ENCODE data around the gene DCAF8.

Gene DCAF8

DNA sequence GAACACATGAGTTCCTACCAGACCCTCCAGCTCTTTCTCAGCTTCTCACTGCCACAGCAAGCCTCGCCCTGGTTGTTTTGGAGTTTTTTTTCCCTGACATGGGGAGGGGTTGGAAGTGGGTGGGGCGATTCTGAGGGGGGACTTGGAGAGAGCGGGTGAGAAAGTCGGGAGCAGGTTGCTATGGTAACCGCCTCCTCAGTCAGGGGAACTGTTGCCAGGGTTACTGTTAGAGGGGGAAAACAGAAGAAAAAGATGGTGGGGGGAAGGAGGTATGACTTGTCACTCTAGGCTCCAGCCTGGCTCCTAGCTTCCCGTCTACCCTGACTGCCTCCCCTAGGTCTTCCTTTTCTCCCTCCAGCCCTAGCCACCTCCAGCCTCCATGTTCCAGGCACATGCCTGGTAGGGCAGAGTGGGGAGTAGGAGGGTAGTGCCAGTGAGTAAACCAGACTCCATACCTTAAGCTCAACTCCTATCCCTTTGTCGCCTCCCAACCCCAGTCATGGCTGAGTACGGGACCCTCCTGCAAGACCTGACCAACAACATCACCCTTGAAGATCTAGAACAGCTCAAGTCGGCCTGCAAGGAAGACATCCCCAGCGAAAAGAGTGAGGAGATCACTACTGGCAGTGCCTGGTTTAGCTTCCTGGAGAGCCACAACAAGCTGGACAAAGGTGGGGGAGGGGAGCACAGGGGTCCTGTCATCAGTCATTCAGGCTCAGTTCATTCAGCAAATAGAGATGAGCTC lies 51.1 kb downstream of the DCAF8 start:
- H3K4me1 ChIP-seq (ENCODE audit: control insufficient read depth, insufficient read depth, low read length), result peaks cover 8% of the 10 kb centered on the region
- H3K4me3 ChIP-seq (ENCODE audit: low read length), result no peak overlapping the region
- H3K9me3 ChIP-seq (ENCODE audit: control insufficient read depth, insufficient read depth, low read length), result no peaks in the 10 kb centered on the region
- DNase-seq (ENCODE audit: low read depth, low spot score), result no peak
- no peak overlapping the region for H3K27ac ChIP-seq (ENCODE audit: low read length)
- peaks cover 17% of the 10 kb centered on the region for H3K36me3 ChIP-seq (ENCODE audit: control insufficient read depth, insufficient read depth, low read length)
- no CpG with 5 or more reads among the region's 10 CpGs for WGBS (ENCODE audit: insufficient coverage, insufficient read length)
- no peaks in the 10 kb centered on the region for H3K27me3 ChIP-seq (ENCODE audit: control insufficient read depth, insufficient read depth, low read length)

DNA sequence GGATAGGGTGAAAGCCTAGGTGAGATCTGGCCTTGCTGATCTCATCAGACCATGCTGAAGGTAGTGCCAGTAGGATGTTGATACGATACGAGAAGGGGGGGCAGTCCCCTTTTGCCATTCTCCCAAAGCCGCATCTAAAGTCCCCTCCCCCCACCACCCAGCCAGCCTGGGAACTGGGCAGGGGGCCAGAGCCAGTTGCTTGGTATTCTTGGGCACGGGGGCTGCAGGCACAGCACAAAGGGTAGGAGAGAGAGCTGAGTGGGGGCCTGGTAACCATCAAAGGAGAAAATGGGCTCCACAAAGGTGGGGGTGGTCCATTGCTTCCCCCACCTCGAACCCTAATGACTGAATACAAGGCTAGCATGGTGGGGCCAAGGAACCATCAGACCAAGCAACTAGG lies 51.8 kb downstream of the DCAF8 start:
- no peak for DNase-seq (ENCODE audit: low read depth, low spot score)
- Histone ChIP-seq H3K4me1 (ENCODE audit: control insufficient read depth, insufficient read depth, low read length) (peaks cover 8% of the 10 kb centered on the region), H3K9me3 (ENCODE audit: control insufficient read depth, insufficient read depth, low read length) (no peaks in the 10 kb centered on the region), H3K27me3 (ENCODE audit: control insufficient read depth, insufficient read depth, low read length) (no peaks in the 10 kb centered on the region), H3K36me3 (ENCODE audit: control insufficient read depth, insufficient read depth, low read length) (peaks cover 14% of the 10 kb centered on the region), H3K27ac (ENCODE audit: low read length) (no peak overlapping the region), H3K4me3 (ENCODE audit: low read length) (no peak overlapping the region)
- no CpG with 5 or more reads among the region's 5 CpGs for WGBS (ENCODE audit: insufficient coverage, insufficient read length)

DNA sequence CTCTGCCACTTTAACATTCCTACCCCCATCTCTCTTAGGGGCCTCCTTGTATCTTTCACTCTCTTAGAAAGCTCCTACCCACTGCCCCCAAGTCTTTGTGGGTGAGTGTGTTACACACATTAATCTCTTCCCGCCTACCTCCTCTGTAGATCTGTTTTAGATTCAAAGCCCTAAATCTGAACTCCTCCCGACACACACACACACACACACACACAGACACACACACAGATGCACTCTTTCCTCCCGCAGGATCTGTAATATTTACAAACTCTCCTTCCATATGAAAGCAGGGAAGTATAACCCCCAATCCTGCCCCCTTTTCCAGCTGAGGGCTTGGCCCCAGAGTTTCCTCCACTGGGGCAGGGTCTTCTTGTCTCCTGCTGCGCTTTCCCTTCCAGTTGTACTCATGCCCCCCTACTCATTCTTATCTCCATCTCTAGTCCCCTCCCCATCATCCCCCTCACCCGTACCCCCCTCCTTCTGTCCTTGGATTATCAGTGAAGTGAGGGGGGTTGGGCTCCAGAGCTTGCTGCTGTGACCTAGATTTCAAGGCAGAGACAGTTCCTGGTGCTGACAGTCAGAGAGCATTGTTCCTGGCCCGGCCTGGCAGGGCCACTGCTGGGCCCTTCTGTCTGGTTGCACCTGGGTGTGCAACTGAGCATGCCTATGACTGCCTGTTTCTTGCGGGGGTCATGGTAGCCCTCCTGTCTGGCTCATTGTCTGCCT lies 52.9 kb downstream of the DCAF8 start:
- no peak overlapping the region for H3K27ac ChIP-seq (ENCODE audit: low read length)
- no peak for DNase-seq (ENCODE audit: low read depth, low spot score)
- H3K4me3 ChIP-seq (ENCODE audit: low read length), result no peak overlapping the region
- peaks cover 10% of the 10 kb centered on the region for H3K4me1 ChIP-seq (ENCODE audit: control insufficient read depth, insufficient read depth, low read length)
- H3K36me3 ChIP-seq (ENCODE audit: control insufficient read depth, insufficient read depth, low read length), result peaks cover 14% of the 10 kb centered on the region
- no peaks in the 10 kb centered on the region for H3K9me3 ChIP-seq (ENCODE audit: control insufficient read depth, insufficient read depth, low read length)
- no peaks in the 10 kb centered on the region for H3K27me3 ChIP-seq (ENCODE audit: control insufficient read depth, insufficient read depth, low read length)
- no CpG with 5 or more reads among the region's 7 CpGs for WGBS (ENCODE audit: insufficient coverage, insufficient read length)

DNA sequence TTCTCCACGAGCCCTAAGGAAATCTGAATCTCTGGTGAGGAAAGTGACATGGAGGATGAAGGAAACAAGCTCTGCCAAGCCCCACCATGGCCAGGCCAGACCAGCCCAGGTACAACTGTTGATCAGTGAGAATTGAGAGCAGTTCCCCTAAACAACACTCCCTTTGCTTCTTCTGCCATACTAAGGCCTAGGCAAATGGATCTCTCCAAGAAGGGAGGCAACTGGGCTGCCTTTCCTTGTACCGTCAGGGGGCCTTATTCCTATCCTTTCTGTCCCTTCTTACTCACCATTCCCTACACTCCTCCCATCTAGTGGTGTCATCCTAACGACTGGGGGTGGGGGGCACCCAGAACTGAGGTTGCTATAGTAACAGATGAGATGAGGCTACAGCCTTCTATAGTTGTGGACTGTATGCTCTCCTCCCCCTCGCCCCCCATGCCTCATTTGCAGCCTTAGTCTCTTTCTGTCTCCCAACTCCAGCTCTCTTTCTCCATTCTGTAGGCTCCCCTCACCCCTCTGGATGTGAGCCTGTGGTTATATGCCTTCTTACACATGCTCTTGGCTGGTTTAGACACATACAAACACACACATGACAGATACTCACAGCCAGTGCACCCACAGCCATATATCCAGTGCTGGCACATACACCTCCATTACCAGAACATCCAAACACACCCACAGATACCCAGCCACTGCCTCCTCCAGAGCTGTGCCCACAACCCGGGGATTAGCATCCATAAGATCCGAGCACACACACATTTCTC lies 53.6 kb downstream of the DCAF8 start:
- no peak overlapping the region for H3K27ac ChIP-seq (ENCODE audit: low read length)
- peaks cover 10% of the 10 kb centered on the region for H3K4me1 ChIP-seq (ENCODE audit: control insufficient read depth, insufficient read depth, low read length)
- no peaks in the 10 kb centered on the region for H3K27me3 ChIP-seq (ENCODE audit: control insufficient read depth, insufficient read depth, low read length)
- peaks cover 8% of the 10 kb centered on the region for H3K36me3 ChIP-seq (ENCODE audit: control insufficient read depth, insufficient read depth, low read length)
- H3K4me3 ChIP-seq (ENCODE audit: low read length), result no peak overlapping the region
- no peaks in the 10 kb centered on the region for H3K9me3 ChIP-seq (ENCODE audit: control insufficient read depth, insufficient read depth, low read length)
- WGBS (ENCODE audit: insufficient coverage, insufficient read length), result no CpG with 5 or more reads among the region's 6 CpGs
- no peak for DNase-seq (ENCODE audit: low read depth, low spot score)

DNA sequence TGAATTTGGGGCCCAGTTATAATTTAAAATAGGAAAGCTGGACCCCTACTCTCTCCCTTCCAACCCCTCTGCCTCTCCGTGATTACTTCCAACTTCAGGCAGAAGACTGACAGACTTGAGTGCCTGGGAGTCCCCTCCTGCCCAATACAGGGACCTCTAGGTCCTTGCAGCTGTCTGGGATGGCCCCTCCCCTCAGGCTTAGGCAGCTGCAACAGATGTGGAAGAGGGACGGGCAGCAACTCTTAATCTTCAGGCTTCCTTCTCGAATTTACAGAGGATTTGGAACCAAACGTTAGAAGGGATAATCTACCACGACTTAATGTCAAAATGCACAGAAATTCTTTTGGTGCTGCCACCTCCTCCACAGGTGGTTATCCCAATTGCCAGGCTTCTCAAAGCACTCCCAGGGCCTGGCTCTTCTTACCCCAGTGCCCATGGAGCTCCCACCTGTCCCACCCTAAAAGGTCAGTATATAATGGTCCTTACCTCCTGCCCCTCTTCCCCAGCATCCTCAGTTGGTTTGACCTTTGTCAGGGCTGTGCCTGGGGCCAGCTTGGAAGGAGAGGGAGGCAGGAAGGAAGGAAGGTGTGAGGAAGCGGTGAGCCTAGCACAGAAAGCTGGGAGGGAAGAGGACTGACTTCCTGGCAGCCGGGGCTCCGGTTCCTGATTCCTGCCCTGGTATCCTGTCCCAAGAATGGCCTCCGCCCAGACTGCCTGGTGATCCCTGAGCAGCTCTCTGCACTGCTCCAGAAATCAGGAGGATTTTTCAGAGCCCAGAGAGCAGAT lies 54.4 kb downstream of the DCAF8 start:
- Histone ChIP-seq H3K4me1 (ENCODE audit: control insufficient read depth, insufficient read depth, low read length) (peaks cover 10% of the 10 kb centered on the region), H3K9me3 (ENCODE audit: control insufficient read depth, insufficient read depth, low read length) (no peaks in the 10 kb centered on the region), H3K4me3 (ENCODE audit: low read length) (no peak overlapping the region), H3K27ac (ENCODE audit: low read length) (no peak overlapping the region), H3K36me3 (ENCODE audit: control insufficient read depth, insufficient read depth, low read length) (peaks cover 2% of the 10 kb centered on the region), H3K27me3 (ENCODE audit: control insufficient read depth, insufficient read depth, low read length) (no peaks in the 10 kb centered on the region)
- DNase-seq (ENCODE audit: low read depth, low spot score), result no peak
- WGBS (ENCODE audit: insufficient coverage, insufficient read length), result no CpG with 5 or more reads among the region's 9 CpGs

DNA sequence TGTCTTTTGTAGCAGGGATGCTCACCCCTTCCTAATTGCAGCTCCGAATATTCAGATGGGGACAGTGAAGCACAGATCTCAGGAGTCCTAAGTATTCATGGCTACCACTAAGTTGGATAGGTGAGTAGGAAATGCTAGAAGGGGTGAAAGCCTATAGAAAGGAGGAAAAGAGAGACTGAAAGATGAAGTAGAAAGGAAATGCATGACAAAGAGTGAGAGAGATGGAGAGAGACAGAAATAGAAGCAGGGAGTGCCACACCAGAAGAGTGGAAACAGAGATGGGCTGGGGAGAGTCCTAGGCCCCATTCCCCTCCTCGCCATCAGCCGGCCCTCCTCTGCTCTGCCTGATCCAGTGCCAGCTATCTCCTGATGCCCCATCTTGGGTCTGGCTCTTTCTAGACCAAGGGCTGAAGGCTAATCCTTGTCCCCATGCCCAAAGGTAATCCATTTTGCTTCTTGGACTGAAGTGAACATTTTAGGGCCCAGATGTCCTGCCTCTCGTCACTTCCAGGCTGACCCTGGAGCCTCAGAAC lies 55.2 kb downstream of the DCAF8 start:
- peaks cover 10% of the 10 kb centered on the region for H3K4me1 ChIP-seq (ENCODE audit: control insufficient read depth, insufficient read depth, low read length)
- no peaks in the 10 kb centered on the region for H3K27me3 ChIP-seq (ENCODE audit: control insufficient read depth, insufficient read depth, low read length)
- DNase-seq (ENCODE audit: low read depth, low spot score), result no peak
- no peaks in the 10 kb centered on the region for H3K36me3 ChIP-seq (ENCODE audit: control insufficient read depth, insufficient read depth, low read length)
- no peak overlapping the region for H3K27ac ChIP-seq (ENCODE audit: low read length)
- no CpG with 5 or more reads among the region's 4 CpGs for WGBS (ENCODE audit: insufficient coverage, insufficient read length)
- H3K4me3 ChIP-seq (ENCODE audit: low read length), result no peak overlapping the region
- no peaks in the 10 kb centered on the region for H3K9me3 ChIP-seq (ENCODE audit: control insufficient read depth, insufficient read depth, low read length)

DNA sequence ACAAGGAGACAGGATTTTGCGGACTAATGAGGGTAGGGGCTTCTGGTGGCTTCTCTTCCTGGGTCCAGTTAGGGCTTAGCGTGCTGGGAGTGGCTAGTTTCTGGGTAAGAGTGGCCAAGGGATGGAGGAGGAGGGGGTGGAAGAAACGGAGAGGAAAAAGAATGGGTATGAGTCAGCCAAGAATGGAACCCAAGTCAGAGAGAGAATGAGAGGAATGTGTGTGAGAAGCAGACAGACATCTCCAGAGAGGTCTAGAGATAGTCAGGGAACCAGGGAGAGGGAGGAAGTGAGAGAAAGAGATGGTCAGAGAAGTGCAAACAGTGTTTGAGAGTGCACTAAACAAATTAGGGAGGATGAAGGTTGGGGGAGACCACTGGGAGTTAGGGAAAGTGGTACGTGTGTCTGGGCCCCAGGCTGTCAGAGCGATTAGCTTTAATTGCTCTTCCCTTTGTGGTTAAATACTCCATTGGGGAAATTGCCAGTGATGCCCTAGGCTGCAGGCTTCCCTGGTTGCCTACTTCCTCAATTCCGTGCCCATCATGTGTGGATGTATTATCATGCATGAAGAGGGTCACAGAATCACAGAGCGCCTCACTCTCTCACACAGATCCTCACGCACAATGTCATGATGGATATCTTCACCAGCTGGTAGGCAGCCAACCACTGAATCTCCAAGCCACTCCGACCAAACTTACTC lies 55.8 kb downstream of the DCAF8 start:
- Histone ChIP-seq H3K9me3 (ENCODE audit: control insufficient read depth, insufficient read depth, low read length) (no peaks in the 10 kb centered on the region), H3K27ac (ENCODE audit: low read length) (no peak overlapping the region), H3K4me1 (ENCODE audit: control insufficient read depth, insufficient read depth, low read length) (peaks cover 10% of the 10 kb centered on the region), H3K36me3 (ENCODE audit: control insufficient read depth, insufficient read depth, low read length) (no peaks in the 10 kb centered on the region), H3K27me3 (ENCODE audit: control insufficient read depth, insufficient read depth, low read length) (no peaks in the 10 kb centered on the region), H3K4me3 (ENCODE audit: low read length) (no peak overlapping the region)
- DNase-seq (ENCODE audit: low read depth, low spot score), result peak; percentile 22
- whole genome bisulfite sequencing (ENCODE audit: insufficient coverage, insufficient read length), result no CpG with 5 or more reads among the region's 9 CpGs

DNA sequence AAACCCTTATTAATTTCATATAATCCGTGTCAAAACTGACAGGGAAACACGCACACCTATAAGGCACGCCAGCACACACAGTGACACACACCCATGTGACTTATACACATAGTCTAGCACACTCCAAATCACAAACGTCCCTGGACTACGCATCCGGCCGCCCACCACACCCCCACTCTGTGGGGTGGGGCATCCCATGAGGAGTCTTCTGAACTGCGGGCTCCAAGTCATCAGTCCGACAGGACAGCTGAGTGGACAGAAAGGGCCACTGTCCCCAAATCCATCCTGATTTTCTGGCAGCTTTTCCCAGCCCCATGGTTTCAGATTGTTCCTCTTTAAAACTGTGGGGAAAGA lies 56.3 kb downstream of the DCAF8 start:
- DNase-seq (ENCODE audit: low read depth, low spot score), result no peak
- Histone ChIP-seq H3K36me3 (ENCODE audit: control insufficient read depth, insufficient read depth, low read length) (no peaks in the 10 kb centered on the region), H3K27me3 (ENCODE audit: control insufficient read depth, insufficient read depth, low read length) (no peaks in the 10 kb centered on the region), H3K4me1 (ENCODE audit: control insufficient read depth, insufficient read depth, low read length) (peaks cover 10% of the 10 kb centered on the region), H3K27ac (ENCODE audit: low read length) (no peak overlapping the region), H3K4me3 (ENCODE audit: low read length) (peak overlapping the region; percentile 76; the same call in 1 of the 2 replicates), H3K9me3 (ENCODE audit: control insufficient read depth, insufficient read depth, low read length) (no peaks in the 10 kb centered on the region)
- no CpG with 5 or more reads among the region's 9 CpGs for WGBS (ENCODE audit: insufficient coverage, insufficient read length)

DNA sequence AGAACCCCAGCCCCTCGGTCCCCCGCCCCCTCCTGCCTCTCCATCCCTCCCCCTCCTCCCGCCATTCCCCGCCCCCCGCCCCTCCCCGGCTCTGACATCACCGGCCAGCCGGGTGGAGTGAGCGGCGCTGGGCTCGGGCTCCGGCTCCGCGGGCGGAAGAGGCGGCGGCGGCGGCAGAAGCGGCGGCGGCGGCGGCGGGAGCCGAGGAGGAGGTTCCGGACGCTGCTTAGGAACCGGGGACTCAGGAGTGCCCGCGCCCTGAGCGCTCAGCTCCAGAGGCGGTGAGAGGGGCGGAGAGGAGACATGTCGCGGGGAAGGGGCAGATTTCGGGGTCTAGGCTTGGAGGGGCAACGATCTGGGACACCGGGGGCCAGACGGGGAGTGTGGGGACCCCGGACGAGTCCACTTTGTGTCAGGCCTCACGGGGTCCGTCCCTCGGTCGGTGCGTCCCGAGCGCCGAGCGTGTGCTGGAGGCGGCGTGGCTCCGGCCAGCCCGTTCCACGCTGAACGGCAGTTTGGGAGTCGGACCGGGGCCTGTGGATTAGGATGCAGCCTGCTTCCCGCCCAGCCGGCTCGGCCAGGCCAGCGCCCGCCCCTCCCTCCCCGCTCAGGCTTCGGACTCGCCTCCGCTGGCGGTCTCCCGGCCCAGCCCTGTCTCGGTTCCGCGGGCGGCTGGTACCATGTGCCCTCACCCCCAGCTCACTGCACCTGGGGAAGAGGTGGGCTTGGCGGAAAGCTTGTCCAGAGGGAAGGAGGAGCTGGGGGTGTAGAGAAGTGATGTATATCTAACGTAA lies 56.9 kb downstream of the DCAF8 start, which contains the start of gene PEA15:
Gene PEA15 (plus strand): TSS at position 143 of the 794 bp plus-strand sequence. CDS start 6,161 bp downstream, outside the sequence.
- Histone ChIP-seq H3K4me1 (ENCODE audit: control insufficient read depth, insufficient read depth, low read length) (peaks cover 10% of the 10 kb centered on the region), H3K4me3 (ENCODE audit: low read length) (peak within 1 kb of the TSS; percentile 76), H3K9me3 (ENCODE audit: control insufficient read depth, insufficient read depth, low read length) (no peaks in the 10 kb centered on the region), H3K27ac (ENCODE audit: low read length) (no peak within 1 kb of the TSS), H3K27me3 (ENCODE audit: control insufficient read depth, insufficient read depth, low read length) (no peaks in the 10 kb centered on the region), H3K36me3 (ENCODE audit: control insufficient read depth, insufficient read depth, low read length) (no peaks in the 10 kb centered on the region)
- WGBS (ENCODE audit: insufficient coverage, insufficient read length), result no CpG with 5 or more reads among the region's 76 CpGs
- DNase-seq (ENCODE audit: low read depth, low spot score), result no peak

Measured in iPS DF 6.9 (cell line).